ENCODE measurements around the gene HOXD1. TPM values are rescaled to one million over a fixed set of nuclear protein-coding genes. Genes with fewer than 3 reads are reported as not detected.

Gene HOXD1
- total RNA-seq = 1 to 10 TPM in 2 of 4 donors, under 1 TPM in 2; 0.38 to 2.1 (median 1.1) TPM

GRCh38 chr2:176187899-176188773, at the start of gene HOXD1:
Gene HOXD1, plus strand, starts transcription at chr2:176188668. Its CDS starts 134 bp downstream, at chr2:176188802.
- TF ChIP-seq CTCF (IDR thresholded peaks at IDR 0.05; ENCODE audit: low read depth) = no peak

- TF ChIP-seq CTCF (IDR thresholded peaks at IDR 0.05; ENCODE audit: low read depth) = no peak
Measured at GRCh38 chr2:176138923-176139660, 49.4 kb upstream of the HOXD1 start.

GRCh38 chr2:176139661-176140512, 48.6 kb upstream of the HOXD1 start:
- TF ChIP-seq CTCF (IDR thresholded peaks at IDR 0.05; ENCODE audit: low read depth) = no peak

- TF ChIP-seq CTCF (IDR thresholded peaks at IDR 0.05; ENCODE audit: low read depth) = no peak
Measured at GRCh38 chr2:176140513-176141317, 47.8 kb upstream of the HOXD1 start.

- TF ChIP-seq CTCF (IDR thresholded peaks at IDR 0.05; ENCODE audit: low read depth) = no peak
Measured at GRCh38 chr2:176142281-176142680, 46.2 kb upstream of the HOXD1 start.

GRCh38 chr2:176145085-176145969, 43.1 kb upstream of the HOXD1 start:
- TF ChIP-seq CTCF (IDR thresholded peaks at IDR 0.05; ENCODE audit: low read depth) = no peak
